HUES64 (cell line): ENCODE measurements around the gene ZNF648.

ENCODE experiments used
- H3K27ac ChIP-seq: 2 replicates; pipeline ENCODE4 v1.7.0; 2013; ENCODE audit warnings: low read depth, low read length, inconsistent platforms
- H3K27me3 ChIP-seq: 2 replicates; pipeline ENCODE4 v1.6.1; 2013; ENCODE audit warnings: mild to moderate bottlenecking, low read length; ENCODE audit not compliant: insufficient read depth
- H3K36me3 ChIP-seq: 2 replicates; pipeline ENCODE4 v1.6.1; 2013; ENCODE audit warnings: mild to moderate bottlenecking, low read length; ENCODE audit not compliant: insufficient read depth
- H3K4me1 ChIP-seq: 2 replicates; pipeline ENCODE4 v1.6.1; 2013; ENCODE audit warnings: mild to moderate bottlenecking, low read length, moderate library complexity; ENCODE audit not compliant: insufficient read depth
- H3K4me3 ChIP-seq: 2 replicates; pipeline ENCODE4 v1.5.1; 2013; ENCODE audit warnings: mild to moderate bottlenecking, low read length, moderate library complexity
- H3K9ac ChIP-seq: 2 replicates; pipeline ENCODE4 v1.6.1; 2013; ENCODE audit warnings: mild to moderate bottlenecking, low read depth, low read length
- H3K9me3 ChIP-seq: 2 replicates; pipeline ENCODE4 v1.6.1; 2013; ENCODE audit warnings: low read depth, low read length; ENCODE audit not compliant: insufficient read depth
- WGBS: fragments of 150-250, 120-280 bp; methylation state at CpG from one replicate; pipeline ENCODE4 v1.1.7; 2013; ENCODE audit warnings: missing lambda C conversion rate; 5-methylcytosine and 5-hydroxymethylcytosine counted together

The ZNF648 gene

DNA sequence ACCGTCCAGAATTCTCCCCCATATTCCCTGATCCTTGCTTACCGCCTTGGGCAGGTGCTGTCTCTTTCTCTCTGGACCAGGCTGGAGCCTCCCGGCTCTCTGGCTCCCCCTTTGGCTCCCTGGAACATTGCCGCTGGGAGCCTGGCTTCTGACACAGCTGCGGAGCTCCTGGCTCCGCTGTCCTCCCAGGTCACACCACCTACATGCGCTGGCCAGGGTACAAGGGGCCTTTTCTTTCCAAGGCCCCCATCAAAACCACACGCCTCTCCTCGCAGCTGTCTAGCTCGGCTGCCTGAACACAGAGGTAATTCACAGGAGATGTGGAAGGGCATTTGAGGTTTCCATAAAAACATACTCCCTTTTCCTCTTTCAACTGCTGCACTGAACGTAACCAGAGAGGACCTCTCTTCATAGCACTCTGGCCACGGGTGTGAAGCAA lies 7.5 kb upstream of the ZNF648 start:
- no peak overlapping the region for H3K27ac ChIP-seq
- H3K27me3 ChIP-seq: peaks cover 4% of the 10 kb centered on the region
- H3K4me1 ChIP-seq: 0 out of 2 replicates have a peak, but pooled peaks cover 3% of the 10 kb centered on the region
- no peaks in the 10 kb centered on the region for H3K9me3 ChIP-seq
- no peaks in the 10 kb centered on the region for H3K36me3 ChIP-seq
- H3K9ac ChIP-seq: no peak overlapping the region
- 12% methylated on average over 12 of the region's 12 CpGs for WGBS
- H3K4me3 ChIP-seq: no peak overlapping the region

DNA sequence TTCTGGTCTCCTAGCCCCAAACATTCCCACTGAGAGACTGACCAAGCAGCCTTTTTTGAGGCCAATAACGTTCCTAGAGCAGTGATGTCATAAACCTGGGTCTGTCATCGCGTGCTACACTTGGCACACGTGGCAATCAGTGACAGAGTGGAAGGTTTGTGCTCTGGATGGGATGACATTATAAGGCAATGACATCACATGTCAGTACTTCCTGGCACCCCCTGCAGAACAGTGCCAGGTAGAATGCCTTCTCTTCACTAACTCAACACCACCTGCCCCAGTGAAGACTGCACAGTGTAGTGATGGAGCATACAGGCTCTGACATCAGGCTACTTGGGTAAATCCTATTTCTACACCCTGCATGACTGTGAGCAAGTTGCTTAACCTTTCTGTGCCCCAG lies 5.4 kb upstream of the ZNF648 start:
- 92% methylated on average over 4 of the region's 4 CpGs for WGBS
- Histone ChIP-seq H3K27ac (no peak overlapping the region), H3K4me1 (0 out of 2 replicates have a peak, but pooled peaks cover 3% of the 10 kb centered on the region), H3K4me3 (no peak overlapping the region), H3K9ac (no peak overlapping the region), H3K9me3 (no peaks in the 10 kb centered on the region), H3K27me3 (peaks cover 4% of the 10 kb centered on the region), H3K36me3 (no peaks in the 10 kb centered on the region)

DNA sequence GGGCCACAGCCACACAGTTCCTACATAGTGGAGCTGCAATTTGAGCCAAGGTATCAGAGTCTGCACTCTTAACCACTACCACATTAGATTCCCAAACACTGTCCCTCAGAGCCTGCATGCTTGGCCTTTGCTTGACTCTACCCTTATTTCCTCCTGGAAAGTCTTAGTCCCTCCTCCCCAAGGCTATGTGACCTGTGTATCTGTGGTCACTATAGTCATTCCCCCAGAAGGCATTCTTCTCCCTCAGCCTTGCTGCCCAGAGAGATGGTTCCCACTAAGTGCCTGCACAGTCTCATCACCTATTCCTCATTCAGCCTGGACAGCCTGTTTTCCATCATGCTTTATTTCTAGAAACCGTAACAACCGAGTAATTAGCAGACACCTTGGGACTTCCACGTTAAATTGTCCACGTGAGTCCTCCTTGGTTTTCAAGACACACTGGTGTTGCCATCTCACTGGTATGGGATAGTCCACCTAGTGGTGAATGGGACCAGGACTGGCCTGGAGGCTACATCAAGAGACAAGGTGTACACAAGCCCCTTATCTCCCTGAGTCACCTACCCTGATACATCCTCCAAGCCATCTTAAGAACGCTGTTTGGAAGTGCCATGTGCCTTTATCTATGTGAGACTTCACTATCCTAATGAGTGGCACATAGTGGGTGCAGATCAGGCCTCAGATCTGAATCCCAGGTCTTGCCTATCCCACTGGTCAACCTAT lies 3.8 kb upstream of the ZNF648 start:
- Histone ChIP-seq H3K9me3 (no peaks in the 10 kb centered on the region), H3K27ac (no peak overlapping the region), H3K9ac (no peak overlapping the region), H3K27me3 (peaks cover 4% of the 10 kb centered on the region), H3K36me3 (no peaks in the 10 kb centered on the region), H3K4me1 (0 out of 2 replicates have a peak, but pooled peaks cover 3% of the 10 kb centered on the region), H3K4me3 (no peak overlapping the region)
- 94% methylated on average over 5 of the region's 5 CpGs for WGBS

DNA sequence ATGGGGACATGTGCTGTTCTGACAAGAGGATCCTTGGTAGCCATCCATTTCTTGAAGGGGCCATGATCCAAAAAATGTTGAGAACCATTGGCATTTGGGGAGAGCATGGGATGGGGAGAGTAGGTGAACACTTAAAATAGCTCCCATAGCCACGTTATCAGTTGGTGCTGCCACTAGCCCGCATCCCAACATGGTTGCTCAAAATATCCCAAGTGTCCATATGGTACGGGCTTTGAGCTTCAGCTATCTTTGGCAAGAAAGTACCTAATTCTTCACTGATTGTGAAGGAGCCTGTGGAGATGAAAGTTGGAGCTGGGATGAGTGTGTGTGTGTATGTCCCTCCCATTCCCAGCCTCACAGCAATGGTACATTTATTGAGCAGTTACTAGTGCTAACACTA lies 3.1 kb upstream of the ZNF648 start:
- H3K9ac ChIP-seq: no peak overlapping the region
- no peaks in the 10 kb centered on the region for H3K9me3 ChIP-seq
- no peak overlapping the region for H3K4me3 ChIP-seq
- 0 out of 2 replicates have a peak, but pooled peaks cover 3% of the 10 kb centered on the region for H3K4me1 ChIP-seq
- H3K27me3 ChIP-seq: no peaks in the 10 kb centered on the region; the same call in 1 of the 2 replicates
- no peak overlapping the region for H3K27ac ChIP-seq
- H3K36me3 ChIP-seq: no peaks in the 10 kb centered on the region
- WGBS: 98% methylated on average over 3 of the region's 3 CpGs

DNA sequence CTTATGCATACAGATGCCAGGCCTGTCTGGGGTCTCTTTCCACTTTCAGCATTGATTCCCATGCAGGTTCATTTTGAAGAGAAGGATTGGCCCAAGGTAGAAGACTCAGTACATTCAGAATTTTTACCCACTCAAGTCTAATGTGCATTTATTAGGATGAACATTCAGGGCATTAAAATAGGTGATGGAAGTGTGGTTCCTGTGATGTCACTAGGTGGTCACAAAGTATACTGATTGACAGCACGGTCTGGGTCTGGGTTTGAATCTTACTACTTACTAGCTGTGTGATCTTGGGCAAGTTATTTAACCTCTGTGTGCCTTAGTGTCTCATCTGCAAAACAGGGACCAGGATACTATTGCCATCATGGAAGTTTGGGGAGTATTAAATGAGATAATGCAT lies 711 bp upstream of the ZNF648 start:
- H3K27ac ChIP-seq: no peak overlapping the region

DNA sequence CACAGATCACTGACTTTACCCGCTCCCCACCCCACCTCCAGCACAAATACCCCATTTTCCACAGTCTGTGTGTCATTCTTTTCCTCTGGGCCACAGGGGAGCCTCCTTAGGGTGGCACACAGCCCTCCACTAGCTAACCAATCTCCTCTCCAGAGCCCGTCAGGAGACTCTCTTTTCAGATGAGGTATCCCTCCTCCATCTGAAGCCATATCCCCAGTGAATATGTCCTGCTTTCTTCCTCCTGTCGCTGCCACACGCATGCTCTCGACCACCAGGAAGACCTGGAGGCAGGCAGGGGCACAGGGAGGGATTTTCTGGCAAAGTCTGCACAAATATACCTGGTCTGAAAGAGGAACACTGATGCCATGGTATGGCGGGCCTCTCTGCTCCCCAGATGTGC lies 635 bp downstream of the ZNF648 start:
- Histone ChIP-seq H3K9ac (no peak overlapping the region), H3K36me3 (no peaks in the 10 kb centered on the region), H3K27me3 (no peaks in the 10 kb centered on the region), H3K9me3 (no peaks in the 10 kb centered on the region), H3K27ac (no peak overlapping the region), H3K4me3 (no peak overlapping the region), H3K4me1 (no peaks in the 10 kb centered on the region)
- WGBS: 95% methylated on average over 6 of the region's 6 CpGs

More for the DNA sequence above, 711 bp upstream of the ZNF648 start:
- H3K9ac ChIP-seq: no peak overlapping the region
- 89% methylated on average over 1 of the region's 1 CpG for WGBS
- H3K4me1 ChIP-seq: no peaks in the 10 kb centered on the region
- no peaks in the 10 kb centered on the region for H3K9me3 ChIP-seq
- no peak overlapping the region for H3K4me3 ChIP-seq
- H3K36me3 ChIP-seq: no peaks in the 10 kb centered on the region
- no peaks in the 10 kb centered on the region for H3K27me3 ChIP-seq

DNA sequence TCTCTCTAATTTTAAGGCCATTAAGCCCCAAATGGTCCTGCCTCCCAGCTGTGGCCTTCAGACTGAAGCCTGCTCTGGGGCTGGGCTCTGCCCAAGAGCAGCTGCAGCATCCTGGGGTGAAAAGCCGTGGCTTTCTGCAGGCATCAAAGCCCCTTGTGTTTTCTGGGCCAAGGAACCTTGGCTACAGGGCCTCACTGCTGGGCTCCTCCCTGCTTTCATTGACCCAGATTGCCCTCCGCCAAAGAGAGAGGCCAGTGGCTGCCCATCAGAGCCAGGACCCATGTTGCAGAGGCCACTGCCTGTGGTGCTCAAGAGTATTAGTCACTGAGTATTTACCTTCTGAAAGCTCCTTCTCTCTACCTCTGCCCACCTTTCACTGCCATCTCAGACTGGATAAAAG lies 1.6 kb downstream of the ZNF648 start:
- Histone ChIP-seq H3K4me1 (no peaks in the 10 kb centered on the region), H3K27ac (no peak overlapping the region), H3K9me3 (no peaks in the 10 kb centered on the region), H3K4me3 (no peak overlapping the region), H3K36me3 (no peaks in the 10 kb centered on the region), H3K9ac (no peak overlapping the region), H3K27me3 (no peaks in the 10 kb centered on the region)
- WGBS: 85% methylated on average over 2 of the region's 2 CpGs

DNA sequence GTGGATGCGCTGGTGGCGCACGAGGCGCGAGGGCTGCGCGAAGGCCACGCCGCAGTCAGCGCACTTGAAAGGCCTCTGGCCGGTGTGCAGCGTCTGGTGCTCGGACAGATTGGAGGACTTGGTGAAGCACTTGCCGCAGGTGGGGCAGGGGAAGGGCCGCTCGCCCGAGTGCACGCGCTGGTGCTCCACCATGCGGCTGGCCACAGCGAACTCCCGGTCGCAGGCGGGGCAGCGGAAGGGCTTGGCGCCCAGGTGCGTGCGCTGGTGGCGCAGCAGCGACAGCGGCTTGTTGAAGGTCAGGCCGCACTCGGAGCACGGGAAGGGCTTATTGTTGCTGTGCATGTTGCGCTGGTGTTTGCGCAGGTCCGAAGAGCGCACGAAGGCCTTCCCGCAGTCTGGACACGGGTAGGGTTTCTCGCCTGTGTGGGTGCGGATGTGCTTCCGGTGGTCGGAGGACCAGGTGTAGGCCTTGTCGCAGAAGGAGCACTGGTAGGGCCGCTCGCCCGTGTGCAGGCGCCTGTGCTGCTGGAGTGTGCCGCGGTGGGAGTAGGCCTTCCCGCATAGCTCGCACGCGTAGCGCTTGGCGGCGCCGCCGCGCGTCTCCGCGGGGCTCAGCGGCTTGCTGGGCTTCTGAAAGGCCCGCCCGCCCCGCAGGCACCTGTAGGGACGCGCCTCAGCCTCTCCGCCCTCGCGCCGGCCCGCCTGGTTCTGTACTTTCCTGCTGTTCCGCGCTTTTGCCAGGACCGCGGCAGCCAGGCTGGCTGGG lies 4.7 kb downstream of the ZNF648 start:
- Histone ChIP-seq H3K4me1 (no peaks in the 10 kb centered on the region), H3K36me3 (no peaks in the 10 kb centered on the region), H3K9ac (no peak overlapping the region), H3K9me3 (no peaks in the 10 kb centered on the region), H3K27me3 (no peaks in the 10 kb centered on the region), H3K4me3 (no peak overlapping the region), H3K27ac (no peak overlapping the region)
- WGBS: 96% methylated on average over 80 of the region's 80 CpGs

DNA sequence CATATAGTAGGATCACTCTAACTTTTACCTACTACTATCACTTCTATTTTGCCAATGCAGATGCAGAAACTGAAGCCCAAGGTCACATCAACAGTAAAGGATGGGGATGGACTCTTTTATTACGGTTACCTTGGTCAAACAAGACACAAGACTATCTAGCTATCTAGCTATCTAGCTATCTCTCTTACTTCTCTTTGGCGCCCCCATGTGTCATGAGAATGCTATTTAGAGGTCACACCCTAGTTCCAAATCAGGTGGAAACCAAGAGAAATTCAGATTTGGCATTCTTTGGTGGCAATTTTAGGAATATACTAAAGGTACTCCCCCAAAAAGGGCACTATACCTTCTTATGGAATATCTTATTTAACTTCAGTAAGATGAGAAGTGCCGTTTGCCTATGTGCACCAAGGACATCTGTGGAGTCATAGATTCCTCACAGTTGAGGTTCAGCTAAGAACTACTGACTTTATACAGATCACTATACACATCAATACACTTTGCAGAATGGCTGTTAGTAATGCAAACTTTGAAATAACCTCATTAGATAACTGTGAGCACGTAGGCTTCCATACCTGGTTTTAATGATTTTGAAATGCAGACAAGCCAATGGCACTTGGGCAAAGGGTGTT lies 6.7 kb downstream of the ZNF648 start:
- no peaks in the 10 kb centered on the region for H3K9me3 ChIP-seq
- no peaks in the 10 kb centered on the region for H3K27me3 ChIP-seq
- H3K9ac ChIP-seq: no peak overlapping the region
- H3K4me3 ChIP-seq: no peak overlapping the region
- no peaks in the 10 kb centered on the region for H3K36me3 ChIP-seq
- WGBS: 46% methylated on average over 4 of the region's 4 CpGs
- H3K4me1 ChIP-seq: no peaks in the 10 kb centered on the region
- H3K27ac ChIP-seq: no peak overlapping the region

DNA sequence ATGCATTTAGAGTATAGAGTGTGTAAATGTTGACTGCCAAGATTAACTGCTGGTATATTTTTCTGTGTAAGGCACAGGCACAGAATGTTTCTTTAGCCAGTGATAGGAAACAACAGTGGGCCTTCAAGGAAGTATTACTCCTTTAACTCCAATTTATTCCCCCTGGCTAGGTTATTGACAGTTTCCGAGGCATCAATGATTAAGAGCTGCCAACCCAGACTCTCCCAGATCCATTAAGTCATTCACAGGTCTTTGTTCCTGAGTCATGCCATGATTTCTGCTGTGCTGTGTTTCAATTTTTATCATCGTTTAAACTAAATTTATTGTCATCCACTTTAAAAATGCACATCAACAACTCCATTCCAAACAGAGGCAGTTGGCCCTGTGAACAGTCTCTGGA lies 9.2 kb downstream of the ZNF648 start:
- no peaks in the 10 kb centered on the region for H3K36me3 ChIP-seq
- no peaks in the 10 kb centered on the region for H3K4me1 ChIP-seq
- no peaks in the 10 kb centered on the region for H3K9me3 ChIP-seq
- no peak overlapping the region for H3K9ac ChIP-seq
- H3K4me3 ChIP-seq: no peak overlapping the region
- H3K27me3 ChIP-seq: no peaks in the 10 kb centered on the region
- 94% methylated on average over 2 of the region's 2 CpGs for WGBS
- H3K27ac ChIP-seq: no peak overlapping the region

DNA sequence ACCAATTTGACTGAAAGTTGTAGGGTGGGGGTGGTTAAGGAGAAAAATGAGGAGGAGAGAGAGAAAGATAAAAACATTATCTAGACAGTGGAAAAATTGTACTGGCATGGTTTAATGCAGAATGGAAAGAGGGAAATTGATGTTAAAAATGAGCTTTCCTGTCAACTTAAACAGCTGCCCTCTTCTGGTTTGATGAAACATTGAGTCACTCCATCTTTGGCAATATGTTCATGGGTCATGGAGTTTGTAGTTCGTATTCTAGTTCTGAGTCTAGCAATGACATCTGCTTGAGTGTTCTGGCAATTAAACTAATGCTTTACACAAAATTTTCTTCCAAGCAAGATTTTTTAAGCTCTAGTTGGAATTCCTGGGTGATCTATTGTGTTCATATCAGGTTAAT lies 9.6 kb downstream of the ZNF648 start:
- H3K4me1 ChIP-seq: no peaks in the 10 kb centered on the region
- no peak overlapping the region for H3K9ac ChIP-seq
- WGBS: 100% methylated on average over 1 of the region's 1 CpG

More for the DNA sequence above, 9.6 kb downstream of the ZNF648 start:
- Histone ChIP-seq H3K36me3 (no peaks in the 10 kb centered on the region), H3K27ac (no peak overlapping the region), H3K4me3 (no peak overlapping the region), H3K9me3 (no peaks in the 10 kb centered on the region), H3K27me3 (no peaks in the 10 kb centered on the region)
